Prostate gland (tissue), 2 donors: ENCODE results near the gene CDC37. TPM values are rescaled to one million over a fixed set of nuclear protein-coding genes. Genes with fewer than 3 reads are reported as not detected.

Source experiments
- DNase-seq: peaks from one replicate; pipeline ENCODE4 v3.0.0-alpha.2; 2019; ENCODE audit warnings: low spot score
- H3K27ac ChIP-seq, 2 donors: fragments of 200-600 bp; sonication (generic); 2 replicates each; pipeline ENCODE4 v1.5.1; 2017 to 2019
- H3K27me3 ChIP-seq: fragments of 200-600 bp; sonication (generic); replicated peaks from 2 replicates; pipeline ENCODE4 v1.5.1; 2019; ENCODE audit not compliant: insufficient read depth
- H3K36me3 ChIP-seq, 2 donors: fragments of 200-600 bp; sonication (generic); 1 replicate in 1 of 2; 2 replicates in 1 of 2; pipeline versions ENCODE4 v1.5.1 to v1.8.1; 2017 to 2019
- H3K4me1 ChIP-seq: fragments of 200-600 bp; sonication (generic); replicated peaks from 2 replicates; pipeline ENCODE4 v1.5.1; 2019
- H3K4me3 ChIP-seq, 2 donors: fragments of 200-600 bp; sonication (generic); 2 replicates each; pipeline ENCODE4 v1.5.1; 2017 to 2019
- H3K9me3 ChIP-seq: fragments of 200-600 bp; sonication (generic); 2 replicates; pipeline ENCODE4 v1.5.1; 2017
- POLR2A ChIP-seq: fragments of 450-650 bp; IDR thresholded peaks from one replicate; pipeline ENCODE4 v1.6.1; 2016; ENCODE audit warnings: antibody characterized with exemption, mild to moderate bottlenecking
- POLR2AphosphoS5 ChIP-seq: sonication (generic); formaldehyde crosslinking; IDR thresholded peaks from one replicate; pipeline ENCODE4 v1.6.1; 2017; ENCODE audit warnings: antibody characterized with exemption
- WGBS: methylation state at CpG from one replicate; pipeline ENCODE4 v1.1.5; 2018; 5-methylcytosine and 5-hydroxymethylcytosine counted together
- intact Hi-C: fragments of 100-400 bp; cut with DNase I; formaldehyde crosslinking; loops from one replicate; pipeline ENCODE4 v1.14.2; 2022
- total RNA-seq, 2 donors: library from RNA; depleted of rRNA; stranded (reverse); fragments of >200 nt; gene quantifications; one replicate each; pipeline ENCODE4 v1.1.0, GENCODE V29; 2016
- TF ChIP-seq, protein P1 (sequence below), 4 experiments: fragments of 200-600 bp in 2 of 4; fragments of 450-650 bp in 2 of 4; sonication (generic) in 2 of 4; IDR thresholded peaks; 1 replicate in 3 of 4; 2 replicates in 1 of 4; pipeline ENCODE4 v1.5.1; 2016 to 2019; ENCODE audit warnings: antibody characterized with exemption in 4 of 4, mild to moderate bottlenecking in 2 of 4, moderate library complexity in 2 of 4

CDC37 gene
- total RNA-seq, 2 donors from 2014 or later: 135 to 159 TPM

DNA sequence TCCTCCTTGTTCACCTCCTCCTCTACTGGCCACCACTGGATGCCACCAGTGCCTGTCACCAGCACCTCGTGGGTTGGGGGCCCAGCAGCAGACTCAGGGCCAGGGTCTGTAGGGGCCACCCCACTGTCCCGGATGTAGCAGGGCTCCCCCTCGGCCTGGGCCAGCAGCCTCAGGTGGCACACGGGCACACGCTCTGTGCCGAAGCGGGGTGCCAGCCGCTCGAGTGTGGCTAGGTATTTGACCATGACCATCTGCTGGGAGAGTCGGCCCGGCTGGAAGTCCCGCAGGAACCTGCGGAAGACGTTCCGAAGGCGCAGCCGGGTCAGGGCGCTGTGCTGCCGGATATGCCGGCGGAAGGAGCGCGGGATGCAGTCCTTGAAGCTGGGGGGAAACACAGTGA lies 37.8 kb downstream of the CDC37 start:
- Histone ChIP-seq H3K27ac (no peak overlapping the region), H3K27me3 (no peaks in the 10 kb centered on the region), H3K4me1 (no peaks in the 10 kb centered on the region), H3K36me3 (peaks cover 6 to 21% of the 10 kb centered on the region in 2 donors), H3K9me3 (no peaks in the 10 kb centered on the region), H3K4me3 (no peak overlapping the region)
- TF ChIP-seq POLR2AphosphoS5: no peak
- TF ChIP-seq, protein P1, sequence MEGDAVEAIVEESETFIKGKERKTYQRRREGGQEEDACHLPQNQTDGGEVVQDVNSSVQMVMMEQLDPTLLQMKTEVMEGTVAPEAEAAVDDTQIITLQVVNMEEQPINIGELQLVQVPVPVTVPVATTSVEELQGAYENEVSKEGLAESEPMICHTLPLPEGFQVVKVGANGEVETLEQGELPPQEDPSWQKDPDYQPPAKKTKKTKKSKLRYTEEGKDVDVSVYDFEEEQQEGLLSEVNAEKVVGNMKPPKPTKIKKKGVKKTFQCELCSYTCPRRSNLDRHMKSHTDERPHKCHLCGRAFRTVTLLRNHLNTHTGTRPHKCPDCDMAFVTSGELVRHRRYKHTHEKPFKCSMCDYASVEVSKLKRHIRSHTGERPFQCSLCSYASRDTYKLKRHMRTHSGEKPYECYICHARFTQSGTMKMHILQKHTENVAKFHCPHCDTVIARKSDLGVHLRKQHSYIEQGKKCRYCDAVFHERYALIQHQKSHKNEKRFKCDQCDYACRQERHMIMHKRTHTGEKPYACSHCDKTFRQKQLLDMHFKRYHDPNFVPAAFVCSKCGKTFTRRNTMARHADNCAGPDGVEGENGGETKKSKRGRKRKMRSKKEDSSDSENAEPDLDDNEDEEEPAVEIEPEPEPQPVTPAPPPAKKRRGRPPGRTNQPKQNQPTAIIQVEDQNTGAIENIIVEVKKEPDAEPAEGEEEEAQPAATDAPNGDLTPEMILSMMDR (IDR thresholded peaks at IDR 0.05): no peak
- TF ChIP-seq POLR2A: no peak
- intact Hi-C loops: no loop called here
- 93% methylated on average over 23 of the region's 23 CpGs for WGBS
- no peak for DNase-seq

DNA sequence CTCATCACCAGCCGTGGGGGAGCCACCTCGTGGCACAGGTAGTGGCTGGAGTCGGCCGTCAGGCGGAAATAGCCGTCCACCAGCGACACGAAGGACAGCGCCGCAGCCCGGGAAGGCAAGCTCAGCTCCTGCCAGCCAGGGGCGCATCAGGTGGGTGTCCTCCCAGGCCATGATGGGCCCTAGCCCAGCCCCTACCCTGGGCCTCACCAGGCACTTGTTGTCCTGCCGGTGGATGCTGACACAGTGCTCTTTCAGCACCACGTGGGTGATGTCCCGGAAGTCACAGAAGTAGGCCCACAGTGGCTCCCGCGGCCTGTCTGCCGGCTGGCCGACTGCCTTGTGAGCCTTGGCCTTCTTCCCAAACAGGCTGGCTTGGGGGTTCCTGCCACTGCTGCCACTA lies 38.7 kb downstream of the CDC37 start:
- no peak overlapping the region for H3K27ac ChIP-seq
- no peak for TF ChIP-seq POLR2A
- TF ChIP-seq, protein P1 (IDR thresholded peaks at IDR 0.05): no peak
- TF ChIP-seq POLR2AphosphoS5: no peak
- H3K4me1 ChIP-seq: no peaks in the 10 kb centered on the region
- intact Hi-C loops: no loop called here
- H3K36me3 ChIP-seq: peaks cover 6 to 21% of the 10 kb centered on the region in 2 donors
- no peaks in the 10 kb centered on the region for H3K27me3 ChIP-seq
- WGBS: 75% methylated on average over 16 of the region's 19 CpGs
- DNase-seq: no peak
- H3K4me3 ChIP-seq: no peak overlapping the region
- H3K9me3 ChIP-seq: no peaks in the 10 kb centered on the region

DNA sequence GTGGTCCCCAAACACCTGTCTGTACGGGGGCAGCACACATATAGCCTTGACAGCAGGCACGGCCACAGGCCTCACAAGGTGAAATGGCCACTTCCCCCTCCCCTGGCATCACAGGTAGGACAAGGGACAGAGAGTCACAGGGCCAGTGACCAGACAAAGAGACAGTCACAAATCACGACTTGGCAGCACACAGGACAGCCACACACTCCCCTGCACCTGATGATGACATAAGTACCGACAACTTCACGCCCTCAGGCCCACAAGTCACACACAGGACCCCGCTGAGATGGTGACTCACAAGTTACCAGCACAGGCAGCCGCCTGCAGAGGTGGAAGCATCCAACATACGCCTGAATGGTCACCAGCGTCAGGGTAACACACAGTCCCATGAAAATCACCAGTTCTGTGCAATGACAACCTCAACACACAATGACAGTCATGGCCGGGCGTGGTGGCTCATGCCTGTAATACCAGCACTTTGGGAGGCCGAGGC lies 39.5 kb downstream of the CDC37 start:
- 91% methylated on average over 12 of the region's 12 CpGs for WGBS
- H3K36me3 ChIP-seq: peaks cover 6 to 21% of the 10 kb centered on the region in 2 donors
- no peaks in the 10 kb centered on the region for H3K27me3 ChIP-seq
- TF ChIP-seq POLR2AphosphoS5 (no peak), POLR2A (no peak)
- TF ChIP-seq, protein P1 (IDR thresholded peaks at IDR 0.05): no peak
- DNase-seq: no peak
- H3K9me3 ChIP-seq: no peaks in the 10 kb centered on the region
- intact Hi-C loops: no loop called here
- H3K27ac ChIP-seq: no peak overlapping the region
- H3K4me3 ChIP-seq: no peak overlapping the region
- no peaks in the 10 kb centered on the region for H3K4me1 ChIP-seq

DNA sequence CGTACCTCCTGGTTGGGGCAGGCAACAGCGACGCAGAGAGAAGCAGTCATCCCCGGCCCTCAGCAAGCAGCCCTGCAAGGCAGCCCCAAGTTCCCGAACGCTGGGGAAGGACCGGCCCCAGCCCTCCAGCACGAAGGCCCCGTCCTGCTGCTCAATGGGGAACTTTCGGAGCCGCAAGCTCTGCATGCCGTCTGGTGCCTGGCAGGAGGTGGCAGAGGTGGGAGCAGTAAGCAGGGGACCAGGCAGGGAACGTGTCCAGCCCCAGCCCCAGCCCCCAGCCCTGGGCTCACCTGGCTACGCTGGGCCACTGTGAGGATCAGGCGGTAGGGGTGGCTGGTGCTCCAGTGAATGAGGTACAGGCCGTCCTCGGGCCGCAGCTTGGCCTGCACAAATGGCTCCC lies 41.1 kb downstream of the CDC37 start:
- Histone ChIP-seq H3K27ac (no peak overlapping the region), H3K27me3 (no peaks in the 10 kb centered on the region), H3K9me3 (no peaks in the 10 kb centered on the region), H3K36me3 (peaks cover 3 to 14% of the 10 kb centered on the region in 2 donors), H3K4me1 (no peaks in the 10 kb centered on the region), H3K4me3 (no peak overlapping the region)
- no peak for TF ChIP-seq POLR2A
- TF ChIP-seq, protein P1 (IDR thresholded peaks at IDR 0.05): no peak
- TF ChIP-seq POLR2AphosphoS5: no peak
- intact Hi-C loops: no loop called here
- 93% methylated on average over 18 of the region's 18 CpGs for WGBS
- no peak for DNase-seq

DNA sequence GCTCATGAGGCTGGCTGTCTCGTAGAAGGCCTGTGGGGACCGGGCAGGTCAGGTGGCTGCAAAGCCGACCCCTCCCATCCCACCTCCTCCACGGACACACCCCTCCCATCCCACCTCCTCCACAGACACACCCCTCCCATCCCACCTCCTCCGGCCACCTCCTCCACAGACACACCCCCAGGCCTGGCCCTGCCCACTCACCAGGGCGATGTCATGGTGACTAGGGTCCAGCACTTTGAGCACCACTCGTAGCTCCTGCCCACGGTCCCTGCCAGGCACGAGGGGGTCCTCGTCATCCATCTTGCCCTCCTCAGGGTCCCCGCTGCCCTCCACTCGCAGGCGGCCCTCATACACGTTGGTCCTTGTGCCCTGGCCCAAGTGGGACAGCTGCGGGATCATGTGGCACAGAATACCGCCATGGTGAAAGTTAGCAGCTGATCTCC lies 41.8 kb downstream of the CDC37 start:
- intact Hi-C loops: no loop called here

More for the DNA sequence above, 41.8 kb downstream of the CDC37 start:
- Histone ChIP-seq H3K9me3 (no peaks in the 10 kb centered on the region), H3K27me3 (no peaks in the 10 kb centered on the region), H3K36me3 (peaks cover 3 to 14% of the 10 kb centered on the region in 2 donors), H3K27ac (no peak overlapping the region), H3K4me3 (no peak overlapping the region), H3K4me1 (no peaks in the 10 kb centered on the region)
- TF ChIP-seq POLR2A (no peak), POLR2AphosphoS5 (no peak)
- TF ChIP-seq, protein P1 (IDR thresholded peaks at IDR 0.05): no peak
- 84% methylated on average over 16 of the region's 16 CpGs for WGBS
- no peak for DNase-seq
